SK-N-SH (cell line): ENCODE data around the gene C5orf52. TPM values are rescaled to one million over a fixed set of nuclear protein-coding genes. Genes with fewer than 3 reads are reported as not detected.
A peak's percentile ranks its signal among the peaks of the same experiment; 100 is the strongest.

Source experiments
- CTCF ChIA-PET: fragments of 300-600, 350-600 bp; formaldehyde crosslinking; extraction: SDS; loops from one replicate; lab custom pipeline; 2021; lab: Yijun Ruan, JAX
- POLR2A ChIA-PET: fragments of 350-600 bp; sonication (Branson Sonifier 250); formaldehyde crosslinking; extraction: SDS; loops from one replicate; lab custom pipeline; 2020; ENCODE audit warnings: antibody characterized with exemption, inconsistent platforms; lab: Yijun Ruan, JAX
- DNase-seq: peaks from one replicate; pipeline ENCODE4 v3.0.0; 2012
- H2AFZ ChIP-seq: fragments of 200-600 bp; sonication (generic); 2 replicates; pipeline ENCODE4 v1.8.1; 2016; ENCODE audit warnings: antibody characterized with exemption, mild to moderate bottlenecking, low read depth
- H3F3A ChIP-seq: fragments of 200-600 bp; sonication (generic); replicated peaks from 2 replicates; pipeline ENCODE3; 2016; ENCODE audit warnings: antibody characterized with exemption, mild to moderate bottlenecking; ENCODE audit not compliant: insufficient read depth
- H3K27ac ChIP-seq, 2 experiments: fragments of 200-500 bp in 1 of 2; fragments of 200-600 bp in 1 of 2; sonication (Bioruptor generic) in 1 of 2; sonication (generic), shearing (Covaris generic) in 1 of 2; 2 replicates each; pipeline versions ENCODE4 v1.5.1 to v1.6.1; 2014 to 2016; ENCODE audit warnings: low read depth in 2 of 2, inconsistent platforms in 1 of 2, low read length in 1 of 2, mild to moderate bottlenecking in 1 of 2, mixed read lengths in 1 of 2
- H3K27me3 ChIP-seq: fragments of 200-600 bp; sonication (generic), shearing (Covaris generic); 2 replicates; pipeline ENCODE4 v1.6.1; 2016; ENCODE audit warnings: mixed run types; ENCODE audit not compliant: insufficient read depth
- H3K36me3 ChIP-seq, 2 experiments: fragments of 200-500 bp in 1 of 2; fragments of 200-600 bp in 1 of 2; sonication (Bioruptor generic) in 1 of 2; sonication (generic) in 1 of 2; replicated peaks in 1 of 2; 2 replicates each; pipeline versions ENCODE3 to v1.5.1; 2014 to 2016; ENCODE audit warnings: low read length in 1 of 2, mild to moderate bottlenecking in 1 of 2; ENCODE audit not compliant: insufficient read depth in 2 of 2, control insufficient read depth in 1 of 2
- H3K4me1 ChIP-seq, 2 experiments: fragments of 200-500 bp in 1 of 2; fragments of 200-600 bp in 1 of 2; sonication (Bioruptor generic) in 1 of 2; sonication (generic), shearing (Covaris generic) in 1 of 2; 2 replicates each; pipeline versions ENCODE4 v1.5.1 to v1.6.1; 2014 to 2016; ENCODE audit warnings: low read depth in 1 of 2, low read length in 1 of 2, mixed run types in 1 of 2; ENCODE audit not compliant: insufficient read depth in 2 of 2, control insufficient read depth in 1 of 2
- H3K4me2 ChIP-seq: fragments of 200-600 bp; sonication (generic), shearing (Covaris generic); 2 replicates; pipeline ENCODE4 v1.6.1; 2017; ENCODE audit warnings: mixed run types
- H3K4me3 ChIP-seq, 2 experiments: fragments of 200-500 bp in 1 of 2; fragments of 200-600 bp in 1 of 2; sonication (Bioruptor generic) in 1 of 2; sonication (generic), shearing (Covaris generic) in 1 of 2; 2 replicates each; pipeline versions ENCODE4 v1.5.1 to v1.8.1; 2014 to 2016; ENCODE audit warnings: low read depth in 2 of 2, inconsistent platforms in 1 of 2, low read length in 1 of 2, mild to moderate bottlenecking in 1 of 2, mixed read lengths in 1 of 2, moderate library complexity in 1 of 2
- H3K79me2 ChIP-seq: fragments of 200-600 bp; sonication (generic); 2 replicates; pipeline ENCODE4 v1.8.1; 2017; ENCODE audit warnings: mild to moderate bottlenecking; ENCODE audit not compliant: insufficient read depth
- H3K9ac ChIP-seq: fragments of 200-600 bp; sonication (generic); 2 replicates; pipeline ENCODE4 v1.6.1; 2017; ENCODE audit warnings: mixed run types
- H3K9me2 ChIP-seq: fragments of 200-600 bp; sonication (generic); 2 replicates; pipeline ENCODE4 v1.6.1; 2017; ENCODE audit warnings: mixed run types
- H3K9me3 ChIP-seq: fragments of 200-600 bp; sonication (generic); 2 replicates; pipeline ENCODE4 v1.6.1; 2017; ENCODE audit warnings: mixed run types, mild to moderate bottlenecking, moderate library complexity
- H4K20me1 ChIP-seq: fragments of 200-600 bp; sonication (generic); 2 replicates; pipeline ENCODE4 v1.6.1; 2017; ENCODE audit warnings: mild to moderate bottlenecking, mixed run types; ENCODE audit not compliant: insufficient read depth
- EP300 ChIP-seq, 2 experiments: IDR thresholded peaks; 2 replicates each; pipeline versions ENCODE4 v1.4.0 to v1.6.1; 2012; ENCODE audit warnings: borderline replicate concordance in 1 of 2, low read depth in 1 of 2, low read length in 1 of 2
- EZH2phosphoT487 ChIP-seq: fragments of 200-600 bp; sonication (generic); IDR thresholded peaks from 2 replicates; pipeline ENCODE4 v1.6.1; 2017; ENCODE audit warnings: low read depth, mixed run types, mild to moderate bottlenecking, antibody characterized with exemption, moderate library complexity, borderline replicate concordance
- FOXJ3 ChIP-seq: sonication (generic); formaldehyde crosslinking; IDR thresholded peaks from 2 replicates; pipeline ENCODE4 v1.5.1; 2020; ENCODE audit warnings: mild to moderate bottlenecking, missing genetic modification reagents
- IRF3 ChIP-seq: fragments of 150-350 bp; IDR thresholded peaks from 2 replicates; pipeline ENCODE4 v1.6.1; 2016; ENCODE audit warnings: mild to moderate bottlenecking, low read depth, low read length
- MEF2A ChIP-seq: IDR thresholded peaks from 2 replicates; pipeline ENCODE4 v1.4.0; 2012; ENCODE audit warnings: low read depth, borderline replicate concordance
- RFX5 ChIP-seq: IDR thresholded peaks from 2 replicates; pipeline ENCODE4 v1.6.1; 2012; ENCODE audit warnings: mild to moderate bottlenecking, improper control_type of control experiment, low read length
- RXRA ChIP-seq: IDR thresholded peaks from 2 replicates; pipeline ENCODE4 v1.4.0; 2012; ENCODE audit warnings: low read depth, mild to moderate bottlenecking, borderline replicate concordance
- TAF1 ChIP-seq: IDR thresholded peaks from 2 replicates; pipeline ENCODE4 v1.6.1; 2012; ENCODE audit warnings: low read depth, mild to moderate bottlenecking, low read length, moderate library complexity, borderline replicate concordance
- TCF12 ChIP-seq: IDR thresholded peaks from 2 replicates; pipeline ENCODE4 v1.4.0; 2012
- TEAD4 ChIP-seq: IDR thresholded peaks from 2 replicates; pipeline ENCODE4 v1.4.0; 2012; ENCODE audit warnings: mild to moderate bottlenecking, borderline replicate concordance; ENCODE audit not compliant: insufficient read depth
- YY1 ChIP-seq: IDR thresholded peaks from 2 replicates; pipeline ENCODE4 v1.4.0; 2012; ENCODE audit warnings: low read depth, mild to moderate bottlenecking
- ZBTB33 ChIP-seq: IDR thresholded peaks from 2 replicates; pipeline ENCODE4 v1.4.0; 2012; ENCODE audit warnings: low read depth, borderline replicate concordance
- WGBS: methylation state at CpG from one replicate; pipeline ENCODE4 v1.1.6; 2017; ENCODE audit warnings: low lambda C conversion rate; 5-methylcytosine and 5-hydroxymethylcytosine counted together
- polyA plus RNA-seq, 3 experiments: library from polyadenylated mRNA; depleted of rRNA; stranded (reverse); fragments of >200 nt; gene quantifications; 2 replicates each; pipeline ENCODE4 v1.2.3, GENCODE V29; 2012
- TF ChIP-seq, protein P1 (sequence below): IDR thresholded peaks from 2 replicates; pipeline ENCODE4 v1.4.0; 2012; ENCODE audit warnings: low read depth, borderline replicate concordance
- TF ChIP-seq, protein P2 (sequence below): fragments of 200-600 bp; sonication (generic); IDR thresholded peaks from 2 replicates; pipeline ENCODE4 v1.6.1; 2017; ENCODE audit warnings: antibody characterized with exemption, mild to moderate bottlenecking, moderate library complexity

The C5orf52 gene
- polyA plus RNA-seq, 1 of the 3 experiments (the other 2 are of a cell fraction) = not detected

DNA sequence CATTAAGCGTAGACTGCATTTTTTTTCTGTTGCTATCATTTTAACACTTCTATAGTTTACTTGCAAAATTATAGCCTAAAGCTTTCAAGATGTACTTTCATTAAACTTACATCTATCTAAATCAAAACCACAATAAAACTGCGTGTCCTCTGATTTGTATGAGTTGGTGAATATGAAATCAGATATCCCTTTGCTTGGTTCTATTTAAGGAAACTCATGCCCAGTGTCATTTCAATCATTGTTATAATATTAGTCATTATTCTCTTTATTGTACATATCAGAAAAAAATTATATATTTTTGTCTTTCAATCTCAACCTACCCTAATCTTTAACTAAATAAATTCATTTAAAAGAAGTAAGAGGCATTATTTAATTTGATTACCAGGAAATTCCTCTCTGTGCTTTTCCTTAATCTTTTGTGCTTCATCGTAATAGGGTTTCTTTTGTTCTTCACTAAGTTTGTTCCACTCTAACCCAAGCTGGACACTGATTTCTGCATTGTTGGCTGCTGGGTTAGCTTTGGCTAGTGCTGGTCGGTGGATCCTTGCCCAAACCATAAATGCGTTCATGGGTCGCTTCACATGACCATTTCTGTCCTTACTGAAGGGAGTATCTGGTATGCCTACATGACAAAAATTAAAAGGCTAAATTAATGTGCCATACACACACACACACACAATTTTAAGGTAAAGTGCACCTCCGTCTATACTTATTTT, 22.9 kb upstream of the C5orf52 start (continued):
- TF ChIP-seq ZBTB33 (no peak), TAF1 (no peak), TEAD4 (no peak), YY1 (no peak)
- TF ChIP-seq, protein P1, sequence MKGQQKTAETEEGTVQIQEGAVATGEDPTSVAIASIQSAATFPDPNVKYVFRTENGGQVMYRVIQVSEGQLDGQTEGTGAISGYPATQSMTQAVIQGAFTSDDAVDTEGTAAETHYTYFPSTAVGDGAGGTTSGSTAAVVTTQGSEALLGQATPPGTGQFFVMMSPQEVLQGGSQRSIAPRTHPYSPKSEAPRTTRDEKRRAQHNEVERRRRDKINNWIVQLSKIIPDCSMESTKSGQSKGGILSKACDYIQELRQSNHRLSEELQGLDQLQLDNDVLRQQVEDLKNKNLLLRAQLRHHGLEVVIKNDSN = no peak

DNA sequence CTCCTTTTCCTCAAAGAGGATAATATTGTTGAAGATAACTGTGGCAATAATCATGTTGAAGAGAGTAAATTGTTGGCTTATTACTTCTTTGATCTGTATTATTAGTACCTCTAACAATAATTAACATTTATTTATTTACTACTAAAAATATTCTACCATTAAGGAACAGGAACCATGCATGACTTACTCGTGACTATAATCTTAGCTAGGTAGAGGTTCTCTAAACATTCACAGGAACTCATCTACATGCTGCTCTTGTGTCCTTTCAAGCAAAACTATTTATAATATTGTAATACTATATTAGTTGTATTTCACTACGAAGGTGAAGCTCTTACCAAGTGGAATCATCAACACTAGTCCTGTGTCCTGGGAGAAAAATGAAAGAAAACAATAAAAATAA, 22.2 kb upstream of the C5orf52 start:
- H3K79me2 ChIP-seq = no peaks in the 10 kb centered on the region
- H3K9me3 ChIP-seq = no peaks in the 10 kb centered on the region
- WGBS = 85% methylated on average over 2 of the region's 2 CpGs
- ChIA-PET POLR2A (no interaction called here), CTCF (no interaction called here)
- no peak overlapping the region for H3K9ac ChIP-seq
- H3K4me3 ChIP-seq = no peak overlapping the region
- DNase-seq = no peak
- H3K27ac ChIP-seq = peak overlapping the region in 1 of 2 experiments; percentile 53; a peak in 1 of 4 replicates
- TF ChIP-seq MEF2A (no peak), TAF1 (no peak), IRF3 (no peak), TCF12 (no peak), RFX5 (no peak), EP300 (IDR thresholded peaks at IDR 0.05; ENCODE audit: borderline replicate concordance in 1 of 2, low read depth in 1 of 2, low read length in 1 of 2) (no peak), RXRA (no peak), EZH2phosphoT487 (no peak), FOXJ3 (CRISPR knock-in tag) (no peak), YY1 (no peak)
- TF ChIP-seq, protein P2, sequence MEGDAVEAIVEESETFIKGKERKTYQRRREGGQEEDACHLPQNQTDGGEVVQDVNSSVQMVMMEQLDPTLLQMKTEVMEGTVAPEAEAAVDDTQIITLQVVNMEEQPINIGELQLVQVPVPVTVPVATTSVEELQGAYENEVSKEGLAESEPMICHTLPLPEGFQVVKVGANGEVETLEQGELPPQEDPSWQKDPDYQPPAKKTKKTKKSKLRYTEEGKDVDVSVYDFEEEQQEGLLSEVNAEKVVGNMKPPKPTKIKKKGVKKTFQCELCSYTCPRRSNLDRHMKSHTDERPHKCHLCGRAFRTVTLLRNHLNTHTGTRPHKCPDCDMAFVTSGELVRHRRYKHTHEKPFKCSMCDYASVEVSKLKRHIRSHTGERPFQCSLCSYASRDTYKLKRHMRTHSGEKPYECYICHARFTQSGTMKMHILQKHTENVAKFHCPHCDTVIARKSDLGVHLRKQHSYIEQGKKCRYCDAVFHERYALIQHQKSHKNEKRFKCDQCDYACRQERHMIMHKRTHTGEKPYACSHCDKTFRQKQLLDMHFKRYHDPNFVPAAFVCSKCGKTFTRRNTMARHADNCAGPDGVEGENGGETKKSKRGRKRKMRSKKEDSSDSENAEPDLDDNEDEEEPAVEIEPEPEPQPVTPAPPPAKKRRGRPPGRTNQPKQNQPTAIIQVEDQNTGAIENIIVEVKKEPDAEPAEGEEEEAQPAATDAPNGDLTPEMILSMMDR = no peak
- no peaks in the 10 kb centered on the region for H3K27me3 ChIP-seq
- H3K9me2 ChIP-seq = no peaks in the 10 kb centered on the region
- no peaks in the 10 kb centered on the region for H3K36me3 ChIP-seq
- H3F3A ChIP-seq = peaks cover 13% of the 10 kb centered on the region
- H3K4me2 ChIP-seq = no peak overlapping the region
- no peaks in the 10 kb centered on the region for H4K20me1 ChIP-seq
- H3K4me1 ChIP-seq = peaks cover 0 to 5% of the 10 kb centered on the region in 2 experiments; a peak in 1 of 4 replicates
- no peak overlapping the region for H2AFZ ChIP-seq
